Lower lobe of right lung (tissue), 2 donors: Measurements from ENCODE around the gene SERPINH1. TPM values are rescaled to one million over a fixed set of nuclear protein-coding genes. Genes with fewer than 3 reads are reported as not detected.

Experiments used
- ATAC-seq, 2 donors: fragments of 200-7000 bp; cut with Tn5 transposase; one replicate each; pipeline ENCODE4 v1.9.1; 2020 to 2022; ENCODE audit warnings: mild to moderate bottlenecking in 2 of 2, moderate library complexity in 2 of 2
- DNase-seq: peaks from one replicate; pipeline ENCODE4 v3.0.0-alpha.2; 2020
- H3K27ac ChIP-seq: fragments of 200-600 bp; one replicate; pipeline ENCODE4 v1.8.0; 2022
- H3K27me3 ChIP-seq: fragments of 200-600 bp; one replicate; pipeline ENCODE4 v1.8.0; 2022; ENCODE audit warnings: low read depth
- H3K36me3 ChIP-seq: fragments of 200-600 bp; one replicate; pipeline ENCODE4 v1.8.0; 2022; ENCODE audit warnings: mild to moderate bottlenecking
- H3K4me1 ChIP-seq: fragments of 200-600 bp; one replicate; pipeline ENCODE4 v1.8.0; 2022
- H3K4me3 ChIP-seq: fragments of 200-600 bp; one replicate; pipeline ENCODE4 v1.8.0; 2022; ENCODE audit warnings: mild to moderate bottlenecking
- H3K9me3 ChIP-seq: fragments of 200-600 bp; one replicate; pipeline ENCODE4 v1.8.0; 2022
- CTCF ChIP-seq: fragments of 200-600 bp; IDR thresholded peaks from one replicate; pipeline ENCODE4 v1.8.0; 2022; ENCODE audit warnings: antibody characterized with exemption, mild to moderate bottlenecking
- intact Hi-C: fragments of 100-400 bp; cut with DNase I; formaldehyde crosslinking; loops from one replicate; pipeline ENCODE4 v1.11.0; 2022
- total RNA-seq: library from RNA; stranded (reverse); fragmentation: NEBNext Ultra II Directional; extraction: Animal tissue kit (Norgen Biotek cat#: 25700); gene quantifications from one replicate; pipeline ENCODE4 v1.2.1, GENCODE V29; 2021
- donor health status: DM: no; HTN: yes; CAD: no; lungs with severe emphysema.

SERPINH1 gene
- total RNA-seq, 1 donor from 2014 or later, result 131 TPM

- no peaks in the 10 kb centered on the region for H3K27me3 ChIP-seq
- DNase-seq (no peak), ATAC-seq (no peak)
- no peak overlapping the region for H3K4me3 ChIP-seq
- TF ChIP-seq CTCF, result no peak
- H3K4me1 ChIP-seq, result no peaks in the 10 kb centered on the region
- no peaks in the 10 kb centered on the region for H3K9me3 ChIP-seq
- intact Hi-C loops, result no loop called here
- no peaks in the 10 kb centered on the region for H3K36me3 ChIP-seq
- no peak overlapping the region for H3K27ac ChIP-seq
These were observed 43.9 kb upstream of the SERPINH1 start for GRCh38 chr11:75518204-75518549.

DNA sequence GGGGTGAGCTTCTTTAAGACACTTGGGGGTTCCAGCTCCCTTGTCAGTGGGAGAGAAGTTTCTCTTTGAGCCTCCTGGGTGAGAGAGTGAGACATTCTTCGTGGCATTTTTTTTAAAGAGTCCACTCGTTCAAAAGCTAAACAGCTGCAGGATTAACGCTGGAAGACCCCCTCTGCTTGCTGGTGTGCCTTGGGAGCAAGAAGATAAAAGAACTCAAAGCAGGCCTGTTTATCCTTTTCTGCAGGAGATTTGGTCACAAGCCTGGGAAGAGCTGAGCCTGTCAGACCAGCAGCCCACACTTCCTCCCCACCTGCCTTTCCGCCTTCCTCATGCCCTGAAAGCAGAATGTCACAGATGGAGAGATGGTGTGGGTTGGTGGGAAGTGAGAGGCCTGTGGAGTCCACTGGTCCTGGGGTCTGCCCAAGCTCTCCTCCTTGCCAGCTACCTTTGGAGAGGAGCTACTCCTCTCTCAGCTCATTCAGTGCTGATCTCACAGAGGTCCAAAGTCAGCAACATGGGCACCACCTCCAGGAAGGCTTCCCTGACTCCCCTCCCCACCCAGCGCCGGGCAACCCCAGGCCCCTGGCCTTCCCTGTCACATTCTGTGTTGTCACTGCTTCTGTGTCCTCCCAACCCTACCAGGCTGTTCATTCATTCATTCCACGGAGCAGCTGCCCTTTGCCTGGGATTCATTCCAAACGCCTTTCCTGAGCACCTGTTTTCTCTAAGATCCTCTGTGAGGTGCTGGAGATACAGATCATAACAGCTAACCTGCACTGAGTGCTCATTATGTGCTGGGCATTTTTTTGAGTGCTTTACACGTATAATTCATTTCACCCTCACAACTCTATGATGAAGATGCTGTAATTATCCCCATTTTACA lies 43.0 kb upstream of the SERPINH1 start:
- TF ChIP-seq CTCF, result no peak
- H3K27ac ChIP-seq, result no peak overlapping the region
- no peak overlapping the region for H3K4me3 ChIP-seq
- H3K9me3 ChIP-seq, result no peaks in the 10 kb centered on the region
- intact Hi-C loops, result no loop called here
- H3K4me1 ChIP-seq, result peaks cover 5% of the 10 kb centered on the region
- H3K27me3 ChIP-seq, result no peaks in the 10 kb centered on the region
- H3K36me3 ChIP-seq, result no peaks in the 10 kb centered on the region
- ATAC-seq, result no peak
- DNase-seq, result no peak

- no peaks in the 10 kb centered on the region for H3K27me3 ChIP-seq
- H3K4me3 ChIP-seq, result no peak overlapping the region
- no peak overlapping the region for H3K27ac ChIP-seq
- H3K9me3 ChIP-seq, result no peaks in the 10 kb centered on the region
- H3K36me3 ChIP-seq, result no peaks in the 10 kb centered on the region
- DNase-seq (no peak), ATAC-seq (no peak)
- TF ChIP-seq CTCF, result no peak
- H3K4me1 ChIP-seq, result peaks cover 18% of the 10 kb centered on the region
- intact Hi-C loops, result no loop called here
These were observed 41.4 kb upstream of the SERPINH1 start for GRCh38 chr11:75520688-75521087.

GRCh38 chr11:75522286-75523044 lies 39.6 kb upstream of the SERPINH1 start:
- Histone ChIP-seq H3K4me3 (no peak overlapping the region), H3K27me3 (no peaks in the 10 kb centered on the region), H3K4me1 (peaks cover 18% of the 10 kb centered on the region), H3K36me3 (no peaks in the 10 kb centered on the region), H3K27ac (no peak overlapping the region), H3K9me3 (no peaks in the 10 kb centered on the region)
- TF ChIP-seq CTCF, result no peak
- DNase-seq, result no peak
- intact Hi-C loops, result no loop called here
- ATAC-seq, result no peak

- no peak for TF ChIP-seq CTCF
- ATAC-seq (no peak), DNase-seq (no peak)
- Histone ChIP-seq H3K27ac (no peak overlapping the region), H3K4me3 (no peak overlapping the region), H3K9me3 (no peaks in the 10 kb centered on the region), H3K4me1 (peaks cover 18% of the 10 kb centered on the region), H3K27me3 (no peaks in the 10 kb centered on the region), H3K36me3 (no peaks in the 10 kb centered on the region)
- intact Hi-C loops, result no loop called here
These were observed 38.9 kb upstream of the SERPINH1 start for GRCh38 chr11:75523189-75523588.
